Coronary artery (tissue), 2 donors: ENCODE results near the gene RAB10.

Experiments used
- DNase-seq: peaks from one replicate; pipeline ENCODE4 v3.0.0-alpha.2; 2017; ENCODE audit warnings: low spot score
- H3K27ac ChIP-seq, 2 donors: fragments of 200-600 bp; sonication (generic); one replicate each; pipeline ENCODE4 v1.5.1; 2016 to 2019
- H3K4me3 ChIP-seq: fragments of 200-600 bp; sonication (generic); 2 replicates; pipeline ENCODE4 v1.5.1; 2016; ENCODE audit warnings: mild to moderate bottlenecking, moderate library complexity
- CTCF ChIP-seq: fragments of 200-600 bp; sonication (generic); IDR thresholded peaks from one replicate; pipeline ENCODE4 v1.5.1; 2019; ENCODE audit warnings: antibody characterized with exemption

RAB10 gene

DNA sequence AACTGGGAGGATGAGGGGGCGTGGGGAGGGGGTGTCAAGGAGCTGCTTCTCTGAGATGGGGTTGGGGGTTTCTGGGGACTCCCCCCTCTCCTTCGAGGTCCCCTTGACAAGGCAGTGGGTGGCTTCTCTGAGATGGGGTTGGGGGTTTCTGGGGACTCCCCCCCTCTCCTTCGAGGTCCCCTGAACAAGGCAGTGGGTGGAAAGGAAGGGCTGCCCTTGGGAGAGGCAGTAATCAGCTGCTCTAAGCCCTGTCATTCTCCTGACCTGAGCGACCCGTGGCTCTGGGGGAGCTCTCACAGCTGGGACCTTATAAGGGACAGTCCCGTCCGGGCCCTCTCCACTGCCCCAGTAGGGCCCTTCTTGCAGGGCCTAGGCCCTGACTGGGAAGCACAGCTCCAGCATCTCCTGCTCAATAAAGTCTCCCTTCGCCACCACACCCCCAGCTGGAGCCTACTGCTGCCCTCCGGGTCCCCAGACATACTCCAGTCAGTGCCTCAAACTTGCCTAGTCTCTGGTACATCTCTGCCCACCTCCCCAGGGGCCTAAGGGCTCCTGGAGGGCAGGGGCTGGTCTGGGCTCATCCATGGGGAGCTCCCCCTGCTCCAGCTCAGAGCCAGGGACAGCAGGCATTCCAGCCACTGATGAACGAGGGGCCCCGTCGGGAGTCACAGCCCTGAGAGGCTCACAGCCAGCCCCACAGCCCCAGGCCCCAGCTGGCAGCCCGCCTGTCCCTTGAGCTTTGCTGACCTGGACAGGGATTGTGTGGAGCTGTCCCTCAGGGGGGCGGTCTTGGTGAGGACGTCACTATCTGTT, 141.8 kb downstream of the RAB10 start:
- no peak for TF ChIP-seq CTCF
- DNase-seq, result peak; percentile 69
- Histone ChIP-seq H3K4me3 (no peak overlapping the region), H3K27ac (no peak overlapping the region)

DNA sequence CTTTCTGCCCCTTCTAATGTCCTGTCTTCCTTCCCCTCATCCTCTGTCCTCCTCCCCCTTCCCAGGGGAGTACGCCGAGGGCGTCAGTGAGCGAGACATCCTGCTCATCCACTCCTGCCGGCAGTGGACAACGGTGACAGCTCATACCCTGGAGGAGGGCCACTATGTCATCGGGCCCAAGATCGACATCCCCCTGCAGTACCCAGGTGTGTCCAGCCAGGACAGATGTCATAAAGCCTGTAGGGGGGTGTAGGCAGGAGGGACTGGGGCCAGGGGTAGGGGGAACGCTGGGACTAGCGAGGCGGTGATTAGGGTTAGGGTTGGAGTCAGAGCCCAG, 142.4 kb downstream of the RAB10 start:
- no peak overlapping the region for H3K27ac ChIP-seq
- no peak for TF ChIP-seq CTCF
- no peak overlapping the region for H3K4me3 ChIP-seq
- DNase-seq, result no peak

GRCh38 chr2:26177122-26177521, 143.2 kb downstream of the RAB10 start:
- TF ChIP-seq CTCF, result no peak
- no peak overlapping the region for H3K4me3 ChIP-seq
- peak; percentile 38 for DNase-seq
- no peak overlapping the region for H3K27ac ChIP-seq

DNA sequence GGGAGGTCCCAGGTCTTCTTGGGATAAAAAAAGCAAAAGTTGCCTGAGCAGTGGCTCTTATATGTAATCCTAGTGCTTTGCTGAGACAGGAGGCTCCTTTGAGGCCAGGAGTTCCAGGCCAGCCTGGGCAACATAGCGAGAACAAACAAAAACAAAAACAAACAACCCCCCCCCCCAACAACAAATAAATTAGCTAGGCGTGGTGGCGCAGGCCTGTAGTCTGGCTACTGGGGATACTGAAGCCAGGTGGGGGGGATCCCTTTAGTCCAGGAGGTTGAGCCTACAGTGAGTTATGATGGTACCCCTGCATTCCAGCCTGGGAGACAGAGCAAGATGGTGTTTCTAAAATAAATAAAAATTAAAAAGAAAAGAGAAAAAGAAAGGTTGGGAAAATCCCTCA, 144.4 kb downstream of the RAB10 start:
- DNase-seq, result no peak
- Histone ChIP-seq H3K4me3 (peak overlapping the region; percentile 87), H3K27ac (no peak overlapping the region)
- TF ChIP-seq CTCF, result no peak

DNA sequence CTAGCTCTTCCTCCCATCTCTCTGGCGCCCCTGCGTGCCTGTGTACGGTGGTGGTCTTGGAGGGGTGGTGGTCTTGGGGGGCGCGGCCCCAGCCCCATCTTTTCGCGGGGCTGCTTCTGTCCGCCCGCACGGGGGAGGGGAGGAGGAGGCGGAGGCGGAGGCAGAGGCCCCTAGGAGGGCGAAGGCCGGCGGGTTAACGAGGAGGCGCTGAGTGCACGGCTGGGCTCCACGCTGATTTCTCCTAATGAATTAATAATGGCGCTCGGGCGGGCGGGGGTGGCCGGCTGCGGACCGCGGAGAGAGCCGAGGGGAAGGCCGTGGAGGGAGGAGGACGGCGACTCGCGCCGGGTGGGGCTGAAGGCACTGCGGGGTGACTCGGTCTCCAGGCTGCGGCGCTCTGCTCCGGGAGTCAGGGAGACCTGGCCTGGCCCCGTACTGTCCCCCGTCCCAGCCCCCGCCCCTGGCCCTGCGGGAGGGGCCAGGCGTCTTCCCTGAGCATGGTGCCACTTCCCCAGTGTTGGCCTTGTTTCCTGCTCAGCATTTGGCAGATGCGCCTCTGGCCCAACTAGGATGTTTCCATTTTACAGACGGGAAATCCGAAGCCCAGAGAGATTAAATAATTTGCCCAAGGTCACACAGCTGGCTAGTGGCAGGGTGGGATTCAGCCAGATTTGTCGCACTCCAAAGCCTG, 145.0 kb downstream of the RAB10 start:
- Histone ChIP-seq H3K4me3 (peak overlapping the region; percentile 87), H3K27ac (peak overlapping the region in 1 of 2 donors; percentile 28)
- DNase-seq, result no peak
- no peak for TF ChIP-seq CTCF

DNA sequence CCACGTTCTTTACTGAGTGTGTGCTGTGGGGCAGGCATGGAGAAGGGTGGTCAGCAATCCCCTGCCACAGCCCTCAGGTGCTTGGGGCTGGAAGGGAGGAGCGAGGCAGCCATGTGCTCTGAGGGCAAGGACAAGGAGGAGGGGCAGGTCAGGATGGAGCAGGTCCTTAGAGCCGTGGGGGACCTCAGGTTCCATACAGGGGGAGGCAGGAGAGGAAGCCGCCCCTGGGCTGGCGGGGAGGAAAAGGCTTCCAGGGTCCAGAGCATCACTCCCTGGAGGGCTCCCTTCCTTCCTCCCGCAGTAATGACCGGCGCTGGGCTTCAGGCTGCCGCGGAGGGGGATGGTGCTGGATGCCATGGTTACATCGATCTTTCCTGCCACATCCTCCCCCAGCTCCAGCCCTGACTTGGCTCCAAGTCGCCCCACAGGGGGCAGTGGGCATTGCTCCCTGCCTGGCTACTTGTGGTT, 145.6 kb downstream of the RAB10 start:
- no peak for DNase-seq

More for the DNA sequence above, 145.6 kb downstream of the RAB10 start:
- TF ChIP-seq CTCF, result no peak
- Histone ChIP-seq H3K27ac (no peak overlapping the region), H3K4me3 (peak overlapping the region; percentile 87)
